ENCODE measurements around the gene TMC6. TPM values are rescaled to one million over a fixed set of nuclear protein-coding genes. Genes with fewer than 3 reads are reported as not detected.

Gene TMC6
- total and polyA plus RNA-seq, 2 of the 13 experiments (the other 11 are each of a cell fraction or from before 2014, with no cell fraction given), result 48.4 to 99.1 TPM

GRCh38 chr17:78117027-78117981, 11.3 kb downstream of the TMC6 start (continued):
- TF ChIP-seq CEBPZ (IDR thresholded peaks at IDR 0.05; ENCODE audit: low read length) (no peak), SOX6 (IDR thresholded peaks at IDR 0.05) (no peak), SOX6 (CRISPR knock-in tag; IDR thresholded peaks at IDR 0.05) (peak; percentile 48), PTBP1 (IDR thresholded peaks at IDR 0.05; ENCODE audit: low read depth, low read length, poor library complexity, severe bottlenecking) (no peak), HOXA5 (CRISPR knock-in tag; IDR thresholded peaks at IDR 0.05) (no peak), ZNF703 (CRISPR knock-in tag; IDR thresholded peaks at IDR 0.05; ENCODE audit: borderline replicate concordance) (no peak), GABPB1 (CRISPR knock-in tag; IDR thresholded peaks at IDR 0.05) (no peak; the same call in 1 of the 2 replicates), HES4 (CRISPR knock-in tag; IDR thresholded peaks at IDR 0.05; ENCODE audit: borderline replicate concordance) (no peak)
- TF ChIP-seq, protein P1, sequence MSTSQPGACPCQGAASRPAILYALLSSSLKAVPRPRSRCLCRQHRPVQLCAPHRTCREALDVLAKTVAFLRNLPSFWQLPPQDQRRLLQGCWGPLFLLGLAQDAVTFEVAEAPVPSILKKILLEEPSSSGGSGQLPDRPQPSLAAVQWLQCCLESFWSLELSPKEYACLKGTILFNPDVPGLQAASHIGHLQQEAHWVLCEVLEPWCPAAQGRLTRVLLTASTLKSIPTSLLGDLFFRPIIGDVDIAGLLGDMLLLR (CRISPR knock-in tag; IDR thresholded peaks at IDR 0.05), result peak; percentile 24; the same call in 1 of the 2 replicates
- TF ChIP-seq, protein P2, sequence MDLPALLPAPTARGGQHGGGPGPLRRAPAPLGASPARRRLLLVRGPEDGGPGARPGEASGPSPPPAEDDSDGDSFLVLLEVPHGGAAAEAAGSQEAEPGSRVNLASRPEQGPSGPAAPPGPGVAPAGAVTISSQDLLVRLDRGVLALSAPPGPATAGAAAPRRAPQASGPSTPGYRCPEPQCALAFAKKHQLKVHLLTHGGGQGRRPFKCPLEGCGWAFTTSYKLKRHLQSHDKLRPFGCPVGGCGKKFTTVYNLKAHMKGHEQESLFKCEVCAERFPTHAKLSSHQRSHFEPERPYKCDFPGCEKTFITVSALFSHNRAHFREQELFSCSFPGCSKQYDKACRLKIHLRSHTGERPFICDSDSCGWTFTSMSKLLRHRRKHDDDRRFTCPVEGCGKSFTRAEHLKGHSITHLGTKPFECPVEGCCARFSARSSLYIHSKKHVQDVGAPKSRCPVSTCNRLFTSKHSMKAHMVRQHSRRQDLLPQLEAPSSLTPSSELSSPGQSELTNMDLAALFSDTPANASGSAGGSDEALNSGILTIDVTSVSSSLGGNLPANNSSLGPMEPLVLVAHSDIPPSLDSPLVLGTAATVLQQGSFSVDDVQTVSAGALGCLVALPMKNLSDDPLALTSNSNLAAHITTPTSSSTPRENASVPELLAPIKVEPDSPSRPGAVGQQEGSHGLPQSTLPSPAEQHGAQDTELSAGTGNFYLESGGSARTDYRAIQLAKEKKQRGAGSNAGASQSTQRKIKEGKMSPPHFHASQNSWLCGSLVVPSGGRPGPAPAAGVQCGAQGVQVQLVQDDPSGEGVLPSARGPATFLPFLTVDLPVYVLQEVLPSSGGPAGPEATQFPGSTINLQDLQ (CRISPR knock-in tag; IDR thresholded peaks at IDR 0.05), result no peak
- TF ChIP-seq, protein P3, sequence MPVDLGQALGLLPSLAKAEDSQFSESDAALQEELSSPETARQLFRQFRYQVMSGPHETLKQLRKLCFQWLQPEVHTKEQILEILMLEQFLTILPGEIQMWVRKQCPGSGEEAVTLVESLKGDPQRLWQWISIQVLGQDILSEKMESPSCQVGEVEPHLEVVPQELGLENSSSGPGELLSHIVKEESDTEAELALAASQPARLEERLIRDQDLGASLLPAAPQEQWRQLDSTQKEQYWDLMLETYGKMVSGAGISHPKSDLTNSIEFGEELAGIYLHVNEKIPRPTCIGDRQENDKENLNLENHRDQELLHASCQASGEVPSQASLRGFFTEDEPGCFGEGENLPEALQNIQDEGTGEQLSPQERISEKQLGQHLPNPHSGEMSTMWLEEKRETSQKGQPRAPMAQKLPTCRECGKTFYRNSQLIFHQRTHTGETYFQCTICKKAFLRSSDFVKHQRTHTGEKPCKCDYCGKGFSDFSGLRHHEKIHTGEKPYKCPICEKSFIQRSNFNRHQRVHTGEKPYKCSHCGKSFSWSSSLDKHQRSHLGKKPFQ (CRISPR knock-in tag; IDR thresholded peaks at IDR 0.05; ENCODE audit: insufficient replicate concordance), result no peak

Data from HepG2 (cell line).